H1 (cell line): ENCODE measurements around the gene HTR3A. TPM values are rescaled to one million over a fixed set of nuclear protein-coding genes. Genes with fewer than 3 reads are reported as not detected.

Experiments
- RBBP5 ChIP-seq: IDR thresholded peaks from 2 replicates; pipeline ENCODE4 v1.7.1; 2012; ENCODE audit warnings: low read depth, mild to moderate bottlenecking, inconsistent platforms, low read length, moderate library complexity, borderline replicate concordance
- polyA plus RNA-seq, 7 experiments: library from polyadenylated mRNA; depleted of rRNA in 3 of 7; stranded (reverse) in 5 of 7; unstranded in 2 of 7; fragments of >200 nt in 5 of 7; fragments of 200-250 nt in 2 of 7; gene quantifications; 1 replicate in 5 of 7; 2 replicates in 1 of 7; 4 replicates in 1 of 7; pipeline versions ENCODE4 v1.2.1 to v1.2.3, GENCODE V29; 2011 to 2013; ENCODE audit warnings: missing spikeins in 2 of 7, mixed read lengths in 2 of 7
- total RNA-seq: library from RNA; stranded (reverse); fragmentation: NEBNext Ultra II Directional; extraction: Animal tissue kit (Norgen Biotek cat#: 25700); gene quantifications from 2 replicates; pipeline ENCODE4 v1.2.1, GENCODE V29; 2021

The HTR3A gene
- total and polyA plus RNA-seq, 2 of the 8 experiments (the other 6 are each of a cell fraction or from before 2014, with no cell fraction given): 7.5 to 8.9 TPM

- no peak for TF ChIP-seq RBBP5
Observed at GRCh38 chr11:114036147-114036811, 61.4 kb downstream of the HTR3A start (continued).
